GM19324 (cell line): ENCODE results near the gene EMC9.

ENCODE experiments used
- ATAC-seq: cut with Tn5 transposase; IDR thresholded peaks from one replicate; pipeline ENCODE4 v1.9.1; 2021; ENCODE audit warnings: mild to moderate bottlenecking, moderate library complexity; ENCODE audit not compliant: unreplicated experiment, low FRiP score

Gene EMC9

DNA sequence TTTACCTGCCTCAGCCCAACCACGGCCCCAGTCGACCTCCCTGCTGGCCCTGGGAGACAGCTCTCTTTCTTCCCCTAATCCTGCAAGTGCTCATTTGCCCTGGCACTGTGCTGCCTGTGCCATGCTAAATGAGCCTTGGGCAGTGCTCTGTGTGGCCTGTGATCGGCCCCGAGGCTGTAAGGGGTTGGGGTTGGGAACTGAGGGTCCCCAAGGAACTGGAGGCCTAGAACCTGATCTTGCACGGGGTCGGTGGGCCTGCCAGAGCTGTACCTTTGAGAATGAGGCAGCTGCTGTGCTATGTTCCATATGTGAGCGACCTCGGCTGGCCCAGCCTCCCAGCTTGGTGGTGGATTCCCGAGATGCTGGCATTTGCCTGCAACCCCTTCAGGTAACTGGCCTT is 8.7 kb upstream of the EMC9 start:
- ATAC-seq: no peak

DNA sequence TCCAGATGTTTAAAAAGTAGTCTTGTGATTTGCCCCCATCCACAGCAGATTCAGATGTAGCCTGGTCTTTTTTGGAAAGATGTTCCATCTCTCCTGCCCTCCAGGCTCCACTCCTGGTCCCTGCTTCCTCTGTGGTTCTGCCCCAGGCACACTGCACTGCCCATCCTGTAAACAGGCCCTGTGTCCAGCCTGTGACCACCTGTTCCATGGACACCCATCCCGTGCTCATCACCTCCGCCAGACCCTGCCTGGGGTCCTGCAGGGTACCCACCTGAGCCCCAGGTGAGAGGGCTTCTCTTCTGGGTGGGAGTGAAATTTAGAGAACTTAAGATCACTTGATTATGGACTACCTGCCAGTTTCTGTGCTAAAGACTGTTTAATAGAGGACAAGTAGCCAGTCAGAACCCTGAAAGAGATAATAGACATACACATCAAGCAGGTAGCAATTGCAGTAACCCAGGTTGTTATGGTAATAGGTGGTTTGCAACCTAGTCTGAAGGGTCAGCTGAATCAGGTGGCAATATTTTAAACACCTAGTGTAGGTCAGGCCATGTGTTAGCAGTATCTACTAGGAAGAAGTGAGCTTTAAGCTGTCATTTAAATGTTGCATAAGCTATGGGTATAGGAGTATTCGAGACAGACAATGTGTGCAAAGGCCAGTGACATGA is 8.0 kb upstream of the EMC9 start:
- no peak for ATAC-seq

DNA sequence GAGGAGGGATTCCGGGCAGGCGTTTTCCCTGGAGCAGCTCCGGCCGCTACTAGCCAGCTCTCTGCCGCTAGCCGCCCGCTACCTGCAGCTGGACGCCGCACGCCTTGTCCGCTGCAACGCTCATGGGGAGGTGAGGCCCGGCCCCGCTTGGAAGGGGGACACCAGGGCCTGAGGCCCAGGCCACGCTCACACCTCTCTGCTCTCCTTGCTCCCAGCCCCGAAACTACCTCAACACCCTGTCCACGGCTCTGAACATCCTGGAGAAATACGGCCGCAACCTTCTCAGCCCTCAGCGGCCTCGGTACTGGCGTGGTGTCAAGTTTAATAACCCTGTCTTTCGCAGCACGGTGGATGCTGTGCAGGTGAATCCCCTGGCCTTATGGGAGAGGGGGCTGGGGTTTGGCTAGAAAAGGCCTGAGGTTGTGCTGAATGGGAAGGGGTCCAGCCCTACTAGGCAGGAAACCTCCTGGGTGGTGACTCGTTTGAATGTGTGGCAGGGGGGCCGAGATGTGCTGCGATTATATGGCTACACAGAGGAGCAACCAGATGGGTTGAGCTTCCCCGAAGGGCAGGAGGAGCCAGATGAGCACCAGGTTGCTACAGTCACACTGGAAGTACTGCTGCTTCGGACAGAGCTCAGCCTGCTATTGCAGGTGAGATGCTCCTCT is 6.5 kb upstream of the EMC9 start:
- peak; percentile 0 for ATAC-seq

DNA sequence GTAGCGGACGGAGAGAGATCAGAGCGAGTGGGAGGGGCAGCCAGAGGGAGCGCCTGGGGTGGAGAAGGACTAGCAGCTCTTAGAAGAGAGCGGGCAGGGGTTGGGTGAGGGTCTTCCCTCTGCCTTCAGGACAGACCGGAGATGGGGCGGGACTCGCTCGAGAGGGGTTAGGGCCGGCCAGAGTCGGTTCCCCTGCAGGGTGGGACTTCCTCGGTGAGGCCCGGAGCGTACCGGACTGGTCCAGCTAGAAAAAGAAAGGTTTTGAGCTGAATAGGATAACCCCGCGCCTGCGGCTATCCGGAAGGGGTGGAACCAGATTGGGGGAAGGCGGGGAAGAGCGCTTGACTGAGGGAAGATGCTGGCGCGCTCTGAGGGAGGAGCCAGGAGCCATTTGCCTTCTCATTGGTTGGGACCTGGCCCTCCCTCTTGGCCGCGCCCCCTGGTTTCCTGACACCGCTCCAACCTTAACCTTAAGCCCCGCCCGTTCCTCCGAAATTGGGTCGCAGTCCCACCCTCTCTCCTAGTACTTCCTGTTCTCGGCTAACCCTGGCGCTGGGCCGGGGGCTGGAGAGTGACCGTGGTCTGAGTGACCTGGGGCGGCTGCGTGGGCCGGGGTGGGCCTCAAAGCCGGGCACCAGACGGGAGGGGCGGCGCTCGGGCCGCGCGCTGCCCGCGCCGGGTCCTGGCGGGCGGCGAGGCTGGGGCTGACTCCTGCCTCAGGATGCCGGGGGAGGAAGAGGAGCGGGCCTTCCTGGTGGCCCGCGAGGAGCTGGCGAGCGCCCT is 5.8 kb upstream of the EMC9 start, which contains the start of gene RNF31:
RNF31 (plus strand) TSS at position 521 of the 783 bp plus-strand sequence; CDS start at position 722, 201 bp downstream.
- peak; percentile 85 for ATAC-seq

DNA sequence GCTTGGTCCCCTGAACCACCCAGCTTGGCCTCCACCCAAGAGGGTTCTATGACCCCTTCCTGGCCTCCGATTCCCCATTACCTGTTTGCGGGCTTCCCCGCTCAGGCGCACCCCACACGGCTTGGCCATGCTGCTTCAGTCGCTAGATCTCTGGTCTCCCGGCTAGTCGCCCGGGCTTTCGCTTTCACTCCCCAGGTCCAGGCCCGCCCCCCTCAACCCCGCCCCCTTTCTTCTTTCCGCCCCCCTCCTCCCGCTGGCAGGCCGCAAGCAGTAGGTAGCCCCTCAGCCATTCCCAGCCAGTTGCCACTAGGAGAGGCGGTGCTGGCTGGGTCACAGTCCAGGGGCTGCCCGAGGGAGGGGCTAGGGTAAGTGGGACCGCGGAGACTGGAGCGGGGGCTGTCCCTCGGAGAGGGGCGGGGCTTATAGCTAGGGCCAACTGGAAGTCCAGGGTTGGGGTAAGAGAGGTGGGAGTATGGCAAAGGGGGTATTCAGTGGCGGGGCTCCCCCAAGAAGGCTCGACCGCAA is 5.1 kb upstream of the EMC9 start, which contains the start of gene PSME2:
PSME2 (minus strand) TSS at position 158 of the 525 bp plus-strand sequence; CDS start at position 129, 29 bp downstream.
- ATAC-seq: peak; percentile 71

DNA sequence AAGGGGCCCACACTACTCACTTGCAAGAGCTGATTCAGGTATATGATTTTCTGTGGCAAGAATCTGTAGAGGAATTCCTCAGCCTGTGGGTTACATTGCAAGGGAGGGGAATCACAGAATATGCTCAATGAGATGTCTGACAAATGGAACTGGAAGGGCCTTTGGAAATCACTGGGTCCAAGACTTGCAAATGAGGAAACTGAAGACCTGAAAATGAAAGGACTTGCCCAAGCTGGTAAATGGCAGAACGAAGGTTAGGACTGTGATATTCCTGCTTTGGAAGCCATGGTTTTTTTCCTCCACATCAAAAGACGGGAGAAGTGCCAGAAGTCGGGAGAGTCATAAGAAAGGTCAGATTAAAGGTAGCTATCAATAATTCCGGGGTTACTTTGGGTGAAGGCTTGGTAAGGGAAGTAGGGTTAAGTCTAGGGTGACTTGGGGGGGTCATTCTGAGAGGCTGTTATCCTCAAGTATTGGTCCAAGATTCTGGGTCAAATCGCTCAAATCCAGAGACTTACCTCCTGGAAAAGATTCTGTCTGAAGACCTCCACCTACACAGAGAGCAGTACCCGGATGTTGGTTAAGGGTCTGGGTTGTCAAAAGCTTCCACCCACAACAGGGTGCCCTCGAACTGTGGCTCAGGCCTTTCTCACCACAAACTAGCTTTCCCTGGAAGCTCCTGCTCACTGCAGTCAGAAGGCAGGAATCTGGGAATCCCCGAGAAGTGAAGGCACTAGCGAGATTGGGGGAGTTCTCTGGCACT is 4.5 kb upstream of the EMC9 start:
- ATAC-seq: no peak

DNA sequence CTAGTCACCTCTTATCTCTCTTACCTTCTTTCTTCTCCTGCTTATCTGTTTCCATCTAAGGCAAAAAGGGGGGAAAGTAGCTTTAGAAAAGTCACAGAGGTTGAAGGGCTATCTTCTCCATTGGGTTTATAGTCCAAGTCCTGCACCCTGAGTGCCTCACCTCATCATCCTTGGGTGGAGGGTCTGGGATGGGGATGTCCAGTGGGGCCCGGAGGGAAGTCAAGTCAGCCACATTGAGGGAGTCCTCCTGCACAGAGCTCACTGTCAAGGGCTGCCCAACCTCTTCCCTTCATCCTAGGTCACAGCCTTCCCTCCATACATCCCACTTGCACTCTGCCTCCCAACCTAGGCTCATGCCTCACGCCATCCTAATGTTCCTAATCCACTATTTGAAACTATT is 3.8 kb upstream of the EMC9 start:
- ATAC-seq: no peak

DNA sequence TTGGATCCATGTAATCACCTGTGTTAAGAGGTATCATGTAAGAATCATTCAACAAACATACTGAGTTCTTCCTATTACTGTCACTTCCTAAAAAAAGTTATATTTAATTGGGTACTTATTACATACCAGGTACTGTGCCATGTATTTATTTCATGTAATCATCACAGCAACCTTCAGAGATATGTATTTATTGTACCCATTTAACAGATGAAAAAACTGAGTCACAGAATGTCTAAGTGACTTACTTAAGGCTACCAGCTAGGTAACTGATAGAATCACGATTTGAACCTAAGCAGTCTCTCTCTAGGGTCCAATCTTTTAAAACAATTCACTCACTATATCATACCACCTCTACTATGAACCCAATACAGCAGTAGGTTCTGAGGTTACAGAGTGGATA is 3.1 kb upstream of the EMC9 start:
- ATAC-seq: no peak

DNA sequence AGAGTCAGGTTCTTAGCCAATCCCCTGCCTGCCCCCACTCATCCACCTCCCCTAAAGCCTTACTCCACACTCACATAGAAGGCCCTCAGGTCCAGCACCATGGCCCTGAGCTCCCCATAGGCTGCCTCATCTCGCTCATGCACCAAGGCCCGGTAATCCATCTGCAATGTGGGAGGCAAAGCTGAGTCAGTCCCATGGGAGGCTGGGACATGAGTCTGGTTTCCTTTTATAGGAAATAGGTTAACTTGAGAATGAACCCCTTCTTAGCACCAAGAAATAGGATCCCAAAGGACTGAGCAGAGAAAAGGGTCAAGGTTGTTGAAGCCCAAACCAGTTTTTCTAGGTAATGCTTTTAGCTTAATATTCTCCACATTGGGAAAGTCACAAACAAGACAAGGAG is 2.1 kb upstream of the EMC9 start:
- no peak for ATAC-seq

DNA sequence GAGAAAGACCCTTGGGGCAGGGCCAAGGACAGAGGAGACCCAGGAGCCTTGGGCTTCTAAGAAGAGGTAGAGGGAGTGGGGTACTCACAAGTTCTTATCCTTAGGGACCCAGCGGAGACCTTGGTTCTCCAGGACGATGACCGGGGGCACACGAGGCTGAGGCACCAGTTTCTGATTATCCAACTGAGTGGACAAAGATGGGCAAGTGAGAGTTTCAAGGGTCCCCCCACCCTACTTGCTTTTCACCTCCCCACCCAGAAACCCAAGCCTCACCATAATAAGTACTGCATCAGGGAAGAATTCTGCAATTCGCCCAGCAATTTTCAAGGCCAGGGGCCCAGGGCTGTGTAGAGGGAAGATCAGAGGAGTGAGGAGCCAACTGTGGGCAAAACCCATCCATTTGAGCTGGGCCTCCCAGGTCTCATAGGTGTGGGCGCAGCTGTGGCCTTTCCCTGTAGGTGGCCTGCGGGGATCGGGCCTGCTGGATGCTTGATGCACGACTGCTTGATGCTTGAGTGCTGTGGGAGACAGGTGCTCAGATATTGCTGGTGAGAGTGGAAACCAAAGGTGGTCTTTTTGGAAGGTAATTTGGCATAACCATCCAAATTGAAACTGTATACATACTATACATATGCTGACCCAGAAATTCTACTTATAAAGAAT is 2.0 kb downstream of the EMC9 start:
- no peak for ATAC-seq

DNA sequence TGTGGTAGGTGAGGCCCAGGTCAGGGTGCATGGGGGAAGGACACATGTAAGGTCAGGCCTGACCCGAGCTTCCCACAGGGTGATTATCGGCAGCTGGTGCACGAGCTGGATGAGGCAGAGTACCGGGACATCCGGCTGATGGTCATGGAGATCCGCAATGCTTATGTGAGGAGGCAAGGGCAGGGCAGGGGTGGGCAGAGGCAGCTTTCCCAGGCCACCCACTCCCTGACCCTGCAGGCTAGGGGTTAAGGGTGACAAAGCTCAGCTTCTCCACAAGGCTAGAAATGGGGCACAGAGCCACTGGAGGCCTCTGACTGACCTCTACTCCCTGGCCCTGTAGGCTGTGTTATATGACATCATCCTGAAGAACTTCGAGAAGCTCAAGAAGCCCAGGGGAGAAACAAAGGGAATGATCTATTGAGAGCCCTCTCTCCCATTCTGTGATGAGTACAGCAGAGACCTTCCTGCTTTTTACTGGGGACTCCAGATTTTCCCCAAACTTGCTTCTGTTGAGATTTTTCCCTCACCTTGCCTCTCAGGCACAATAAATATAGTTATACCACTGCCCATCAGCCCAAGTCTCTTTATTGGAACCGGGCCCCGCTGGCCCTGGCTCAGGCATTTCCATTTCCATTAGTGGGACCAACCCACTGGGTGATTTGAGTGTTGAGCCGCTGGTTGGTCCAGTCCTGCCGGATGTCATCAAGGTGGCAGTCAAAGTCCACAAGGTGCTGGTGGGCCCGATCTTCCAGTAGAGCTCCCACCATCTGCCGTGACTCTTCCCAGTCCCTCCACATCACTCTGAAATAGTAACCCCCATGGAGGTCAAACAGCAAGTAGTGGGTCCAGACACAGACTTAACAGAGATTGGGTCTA is 2.8 kb downstream of the EMC9 start:
- ATAC-seq: no peak

DNA sequence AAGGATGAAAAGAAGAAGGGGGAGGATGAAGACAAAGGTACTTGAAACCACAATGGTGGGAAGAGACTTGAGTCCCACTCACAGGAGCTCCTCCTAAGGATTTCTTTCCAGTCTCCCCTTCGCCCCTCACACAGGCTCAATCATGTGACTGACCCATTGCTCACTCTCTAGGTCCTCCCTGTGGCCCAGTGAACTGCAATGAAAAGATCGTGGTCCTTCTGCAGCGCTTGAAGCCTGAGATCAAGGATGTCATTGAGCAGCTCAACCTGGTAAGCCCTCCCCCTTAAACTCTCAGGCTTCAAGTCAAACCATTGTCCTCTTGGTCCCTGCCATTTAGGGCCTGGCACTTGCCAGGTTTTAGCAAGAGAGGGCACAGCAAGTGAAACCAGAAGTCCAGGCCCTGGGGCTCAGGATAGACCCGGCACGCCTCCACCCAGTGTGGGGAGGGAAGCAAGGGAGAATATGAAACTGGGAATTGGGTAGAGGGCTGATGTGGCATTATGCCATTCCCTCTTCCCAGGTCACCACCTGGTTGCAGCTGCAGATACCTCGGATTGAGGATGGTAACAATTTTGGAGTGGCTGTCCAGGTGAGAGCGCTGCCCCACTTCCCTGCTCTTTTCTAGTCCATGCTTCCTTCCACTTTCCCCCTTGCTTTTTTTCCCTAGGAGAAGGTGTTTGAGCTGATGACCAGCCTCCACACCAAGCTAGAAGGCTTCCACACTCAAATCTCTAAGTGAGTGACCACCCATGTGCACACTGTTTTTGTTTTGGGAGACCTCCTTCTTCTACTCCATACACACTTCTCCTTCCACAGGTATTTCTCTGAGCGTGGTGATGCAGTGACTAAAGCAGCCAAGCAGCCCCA is 3.6 kb downstream of the EMC9 start:
- no peak for ATAC-seq

DNA sequence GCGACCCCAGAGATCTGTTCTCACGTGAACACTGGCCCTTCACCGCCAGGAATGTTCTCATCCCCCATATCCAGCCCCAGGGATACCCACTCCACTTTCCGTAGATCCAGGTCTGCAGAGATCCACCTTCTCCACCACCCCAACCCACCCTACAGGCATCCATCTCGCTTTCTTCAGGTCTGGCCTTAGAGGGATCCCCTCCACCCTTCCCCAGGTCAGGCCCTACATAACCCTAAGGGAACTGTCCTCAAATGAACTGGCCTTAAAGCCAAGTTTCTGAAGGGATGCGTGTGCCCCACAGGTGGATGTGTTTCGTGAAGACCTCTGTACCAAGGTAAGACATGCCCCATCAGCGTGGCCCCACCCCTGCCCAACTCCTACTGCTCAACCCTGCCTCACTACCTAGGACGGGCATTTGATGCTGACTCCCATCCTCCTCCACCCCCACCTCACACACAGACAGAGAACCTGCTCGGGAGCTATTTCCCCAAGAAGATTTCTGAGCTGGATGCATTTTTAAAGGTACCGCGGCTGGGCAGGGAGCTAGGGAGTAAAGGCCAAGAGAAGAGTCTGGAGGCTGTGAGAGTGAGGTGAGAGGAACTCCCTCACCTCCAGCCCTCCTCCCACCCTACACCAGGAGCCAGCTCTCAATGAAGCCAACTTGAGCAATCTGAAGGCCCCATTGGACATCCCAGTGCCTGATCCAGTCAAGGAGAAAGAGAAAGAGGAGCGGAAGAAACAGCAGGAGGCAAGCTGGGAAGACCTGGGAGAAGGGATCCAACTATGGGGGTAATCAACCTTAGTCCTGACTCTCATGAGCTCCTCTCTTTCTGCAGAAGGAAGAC is 4.5 kb downstream of the EMC9 start:
- ATAC-seq: no peak

DNA sequence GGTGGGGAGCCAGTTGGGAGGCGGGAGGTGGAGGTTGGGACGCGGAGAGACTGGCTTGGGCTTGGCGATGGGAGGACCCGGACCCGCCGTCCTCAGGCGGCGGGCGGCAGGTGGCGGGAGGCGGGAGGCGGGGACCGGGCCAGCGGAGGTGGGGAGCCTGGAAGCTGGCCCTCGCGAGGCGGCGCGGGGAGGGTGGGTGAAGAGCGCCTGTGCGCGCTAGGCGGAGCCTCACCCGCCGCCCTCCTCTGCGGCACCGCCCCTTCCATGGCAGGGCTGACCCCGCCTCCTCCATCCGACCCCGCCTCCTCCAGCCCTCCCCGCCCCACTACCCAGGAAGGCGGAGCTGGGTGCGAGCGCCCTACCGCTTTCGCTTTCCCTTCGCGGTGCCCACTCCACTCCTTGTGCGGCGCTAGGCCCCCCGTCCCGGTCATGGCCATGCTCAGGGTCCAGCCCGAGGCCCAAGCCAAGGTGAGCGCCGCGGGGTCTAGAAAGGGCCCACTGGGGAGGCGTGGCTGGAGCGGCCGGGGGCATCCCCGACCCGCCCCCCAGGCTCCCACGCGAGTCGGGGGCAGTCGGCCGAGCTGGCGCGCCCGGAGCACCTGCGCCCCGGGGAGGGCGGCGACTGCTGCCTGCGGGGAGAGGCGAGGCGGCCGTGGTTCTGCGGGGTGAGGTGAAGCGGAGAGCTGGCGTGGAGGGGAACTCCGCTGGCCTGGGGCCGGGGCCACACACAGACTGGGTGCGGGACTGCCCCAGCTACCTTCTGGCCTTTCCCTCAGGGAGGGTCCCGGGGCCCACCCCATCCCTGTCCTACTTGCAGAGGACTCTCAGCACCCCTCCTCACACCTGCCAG is 5.3 kb downstream of the EMC9 start, which contains the start of gene PSME1:
PSME1 (plus strand) TSS at position 361 of the 850 bp plus-strand sequence; CDS start at position 430, 69 bp downstream.
- peak; percentile 93 for ATAC-seq

DNA sequence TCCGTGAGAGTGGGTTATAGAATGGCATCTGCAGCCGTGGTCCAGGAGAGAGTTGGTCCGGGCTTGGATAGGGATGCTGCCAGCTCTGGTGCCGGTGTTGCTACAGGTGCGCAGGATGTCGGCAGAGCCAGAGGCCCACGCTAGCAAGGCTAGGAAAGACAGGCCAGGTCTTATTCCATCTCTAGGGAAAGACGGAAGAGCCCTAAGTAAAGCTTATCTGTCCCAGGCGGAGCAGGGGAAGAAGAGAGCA is 5.9 kb downstream of the EMC9 start:
- ATAC-seq: no peak

DNA sequence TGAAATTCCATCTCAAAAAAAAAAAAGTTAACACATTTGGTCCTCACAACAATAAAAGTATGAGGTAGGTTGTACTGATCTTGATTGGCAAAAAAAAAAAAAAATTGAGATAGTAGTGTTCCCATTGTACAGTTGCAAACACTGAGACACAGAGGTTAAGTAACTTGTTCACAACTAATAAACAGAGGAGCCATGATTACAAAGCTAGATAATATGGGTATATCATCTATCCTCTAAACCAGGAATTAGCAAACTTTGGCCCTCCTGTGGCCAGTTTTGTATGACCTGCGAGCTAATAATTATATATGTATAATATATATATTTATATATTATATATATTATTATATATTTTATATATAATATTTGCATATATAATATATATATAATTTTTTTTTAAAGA is 7.7 kb downstream of the EMC9 start:
- ATAC-seq: no peak
